Ammon's horn (tissue), 1 donor: ENCODE data around the gene IL4I1.

ENCODE experiments used
- DNase-seq: peaks from one replicate; pipeline ENCODE4 v3.0.0-alpha.2; 2016; ENCODE audit warnings: low spot score

IL4I1 gene

DNA sequence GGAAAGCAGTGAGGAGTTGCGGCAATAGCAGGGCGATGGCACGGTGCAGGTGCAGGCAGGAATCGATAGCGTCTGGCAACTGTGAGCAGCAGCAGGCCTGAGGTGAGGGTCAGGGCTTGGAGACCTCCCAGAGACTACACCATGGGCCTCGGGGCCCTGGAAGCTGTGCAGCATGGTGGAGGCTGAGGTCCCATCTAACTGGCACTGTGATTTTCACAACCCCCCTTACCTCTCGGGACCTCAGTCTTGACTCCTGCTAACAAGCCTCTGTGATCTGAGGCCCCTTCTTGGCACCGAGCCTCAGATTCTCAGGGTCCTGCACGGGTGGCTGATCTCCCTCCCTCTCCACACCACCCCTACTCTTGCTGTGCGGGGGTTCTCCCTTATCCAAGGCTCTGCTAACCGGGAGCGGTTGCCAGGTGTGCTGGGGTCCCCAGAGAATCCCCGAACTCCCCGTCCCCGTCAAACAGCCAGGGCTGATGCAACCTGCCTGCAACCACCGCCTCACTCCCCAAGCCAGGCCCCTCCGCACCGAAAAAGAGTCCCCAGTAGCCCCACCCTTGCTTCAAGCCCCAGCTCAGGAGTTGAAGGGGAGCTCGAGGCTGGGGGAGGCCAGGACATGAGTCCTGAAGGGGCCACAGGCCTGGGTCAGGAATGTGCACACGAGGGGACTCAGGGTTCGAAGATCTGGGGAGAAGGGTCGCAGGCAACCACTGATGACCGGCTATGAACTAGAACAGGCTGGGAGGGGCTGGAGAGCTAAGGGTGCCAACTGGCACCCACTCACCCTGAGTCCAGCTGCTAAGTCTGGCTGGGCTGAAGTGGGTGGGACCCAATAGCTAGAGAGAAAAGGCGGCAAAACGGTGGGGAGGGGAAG lies 27.6 kb upstream of the IL4I1 start:
- no peak for DNase-seq

DNA sequence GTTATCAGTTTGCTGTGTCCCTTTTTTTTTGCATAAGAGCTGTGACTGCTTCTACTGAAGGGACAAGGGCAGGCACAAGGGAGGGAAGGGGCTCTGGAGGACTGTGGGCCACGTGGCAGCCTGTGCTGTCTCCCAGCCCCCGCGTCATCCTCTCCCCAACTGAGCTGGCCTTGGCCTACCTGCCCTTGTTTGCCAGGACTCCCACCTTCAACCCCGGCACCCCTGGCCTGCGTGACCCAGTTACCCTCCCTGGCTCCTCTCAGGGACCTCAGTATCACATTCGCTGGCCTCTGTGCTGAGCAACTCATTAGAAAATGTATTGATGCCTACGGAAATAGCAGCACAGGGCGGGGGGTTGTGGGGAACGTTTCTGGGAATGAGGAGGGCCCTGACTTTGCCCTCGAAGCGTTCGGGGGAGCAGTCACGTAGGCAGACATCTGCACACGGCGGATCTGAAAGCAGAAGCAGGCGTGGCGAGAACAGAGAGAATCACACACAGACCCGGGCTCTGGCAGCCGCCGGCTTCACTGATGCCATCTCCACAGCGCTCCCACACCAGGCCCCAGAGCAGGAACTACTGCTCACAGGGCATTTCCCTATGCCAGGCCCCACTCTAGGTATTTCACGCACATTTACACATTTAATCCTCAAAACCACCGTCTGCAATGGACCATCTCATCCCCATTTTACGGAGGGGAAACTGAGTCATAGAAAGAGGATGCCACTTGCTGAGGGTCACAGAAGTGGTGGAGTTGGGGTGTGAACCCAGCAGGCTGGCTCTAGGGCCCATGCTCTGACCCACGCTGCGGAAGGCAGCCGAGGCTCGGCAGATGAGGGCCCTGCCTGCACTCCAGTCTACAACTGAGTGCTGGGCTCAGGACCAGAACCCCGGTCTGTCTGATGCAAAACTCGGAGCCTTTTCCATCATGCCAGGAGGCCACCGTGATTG lies 26.6 kb upstream of the IL4I1 start:
- peak; percentile 57 for DNase-seq

DNA sequence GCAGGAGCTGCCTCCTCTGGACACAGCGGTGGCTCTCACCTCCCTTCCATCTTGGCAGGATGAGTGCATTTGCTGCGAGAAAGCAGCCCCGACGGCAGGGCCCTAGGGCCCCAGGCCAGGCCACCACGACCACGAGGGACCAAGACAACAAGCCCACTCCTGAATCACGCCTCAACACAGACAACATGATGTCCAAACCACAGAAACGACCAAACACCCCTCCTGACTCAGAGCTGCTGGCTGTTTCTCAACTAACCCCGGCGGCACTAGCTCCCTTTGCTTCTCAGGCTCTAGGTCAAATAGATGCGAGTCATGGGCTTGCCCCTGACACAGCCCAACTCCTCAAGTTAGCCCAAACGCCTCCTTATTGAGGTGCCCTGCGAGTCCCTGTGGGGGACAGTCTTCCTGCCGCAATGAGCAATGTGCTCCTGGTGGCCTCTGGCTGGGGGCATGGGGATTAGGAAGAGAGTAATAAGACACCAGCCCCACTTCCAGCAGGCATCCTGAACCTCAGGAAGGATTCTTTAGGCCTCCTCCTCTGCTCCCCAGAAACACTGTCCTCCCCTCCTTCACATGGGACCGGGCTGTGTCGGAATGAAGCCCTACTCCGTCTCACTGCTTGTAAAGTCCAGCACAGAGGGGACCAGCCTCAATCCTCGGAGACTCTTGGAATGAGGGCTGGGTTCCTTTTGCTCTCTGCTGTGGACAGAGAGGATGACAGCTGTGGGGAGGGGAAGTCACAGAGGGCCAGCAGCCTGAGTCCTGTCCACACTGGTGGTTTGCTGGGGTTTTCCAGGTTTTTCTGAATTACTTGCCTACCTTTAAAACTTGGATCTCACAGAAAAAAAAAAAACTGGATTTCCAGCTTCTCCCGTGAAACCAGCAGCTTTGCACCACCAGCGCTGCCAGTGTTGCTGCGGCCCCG lies 25.4 kb upstream of the IL4I1 start:
- DNase-seq: no peak

GRCh38 chr19:49920624-49921363 lies 24.1 kb upstream of the IL4I1 start:
- DNase-seq: no peak

GRCh38 chr19:49918089-49918488 lies 21.4 kb upstream of the IL4I1 start:
- no peak for DNase-seq

DNA sequence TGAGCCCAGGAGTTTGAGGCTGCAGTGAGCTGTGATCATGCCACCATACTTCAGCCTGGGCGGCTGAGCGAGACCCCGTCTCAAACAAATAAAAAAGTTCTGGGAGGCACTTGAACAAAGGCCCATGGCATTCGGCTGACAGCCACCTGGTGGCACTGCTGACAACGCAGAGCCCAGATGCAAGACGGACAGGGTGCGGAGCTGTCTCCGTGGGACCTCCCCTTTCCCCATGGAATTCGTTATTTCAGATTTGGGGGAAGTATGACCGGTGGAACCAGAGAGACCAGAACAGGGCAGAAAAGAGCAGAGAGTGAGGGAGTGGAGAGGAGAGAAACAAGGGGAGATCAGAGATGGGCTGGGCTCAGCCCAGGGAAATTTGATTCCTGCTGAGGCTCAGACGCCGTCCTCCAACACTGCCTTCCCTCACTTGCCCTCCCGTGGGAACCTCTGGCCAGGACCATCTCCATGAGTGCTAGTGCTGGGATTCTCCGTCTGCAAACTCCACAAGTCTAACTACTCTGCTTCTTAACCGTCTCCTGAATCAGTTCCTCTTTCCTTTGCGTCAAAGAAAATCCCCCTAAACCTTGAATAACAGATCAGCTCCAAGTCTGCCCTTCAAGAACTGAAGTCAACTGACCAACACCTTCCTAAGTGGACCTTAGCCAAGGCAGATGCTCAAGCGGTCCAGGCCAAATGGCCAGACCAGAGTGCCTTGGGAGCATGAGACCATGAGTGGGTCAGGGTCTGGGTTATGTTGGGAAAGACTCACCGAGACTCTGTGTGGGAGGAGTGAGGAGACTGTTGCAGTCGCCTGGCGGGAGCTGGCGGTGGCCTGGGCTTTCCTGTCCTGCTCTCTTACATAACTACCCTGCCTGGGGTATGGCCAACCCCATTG lies 20.4 kb upstream of the IL4I1 start:
- DNase-seq: peak; percentile 52

DNA sequence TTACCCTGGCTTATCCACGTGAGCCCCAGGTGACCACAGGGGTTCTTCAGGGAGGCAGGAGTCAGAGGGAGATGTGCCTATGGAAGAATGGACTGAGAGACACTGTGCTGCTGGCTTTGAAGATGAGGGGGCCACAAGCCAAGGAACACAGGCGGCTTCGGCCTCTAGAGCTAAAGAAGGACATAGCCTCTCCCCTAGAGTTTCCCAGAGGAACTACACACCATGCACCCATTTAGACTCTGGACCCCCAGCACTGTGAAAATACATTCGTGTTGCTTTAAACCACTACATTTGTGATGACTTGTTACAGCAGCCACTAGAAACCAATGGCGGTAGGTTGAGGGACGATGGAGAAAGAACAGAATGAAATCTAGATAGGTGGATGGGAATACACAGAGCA lies 18.6 kb upstream of the IL4I1 start:
- DNase-seq: no peak

DNA sequence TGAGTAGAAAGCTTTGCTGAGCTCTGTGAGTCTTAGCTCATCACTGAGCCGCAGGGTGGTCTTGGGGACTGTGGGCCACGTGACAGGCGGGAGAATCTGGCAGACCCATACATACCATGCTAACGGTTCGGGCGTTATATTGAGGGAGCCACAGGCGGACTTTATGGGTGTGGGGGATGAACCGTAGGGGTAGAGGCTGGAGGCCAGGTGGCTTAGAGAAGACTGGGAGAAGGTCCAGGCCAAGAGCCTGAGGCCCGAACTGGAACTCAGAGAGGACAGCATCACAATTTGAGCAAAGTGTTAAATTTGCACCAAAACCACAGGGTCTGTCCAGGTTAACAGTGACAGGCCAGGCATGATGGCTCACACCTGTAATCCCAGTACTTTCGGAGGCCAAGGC lies 17.0 kb upstream of the IL4I1 start:
- DNase-seq: no peak

- no peak for DNase-seq
Observed at GRCh38 chr19:49912965-49913685, 16.4 kb upstream of the IL4I1 start.

DNA sequence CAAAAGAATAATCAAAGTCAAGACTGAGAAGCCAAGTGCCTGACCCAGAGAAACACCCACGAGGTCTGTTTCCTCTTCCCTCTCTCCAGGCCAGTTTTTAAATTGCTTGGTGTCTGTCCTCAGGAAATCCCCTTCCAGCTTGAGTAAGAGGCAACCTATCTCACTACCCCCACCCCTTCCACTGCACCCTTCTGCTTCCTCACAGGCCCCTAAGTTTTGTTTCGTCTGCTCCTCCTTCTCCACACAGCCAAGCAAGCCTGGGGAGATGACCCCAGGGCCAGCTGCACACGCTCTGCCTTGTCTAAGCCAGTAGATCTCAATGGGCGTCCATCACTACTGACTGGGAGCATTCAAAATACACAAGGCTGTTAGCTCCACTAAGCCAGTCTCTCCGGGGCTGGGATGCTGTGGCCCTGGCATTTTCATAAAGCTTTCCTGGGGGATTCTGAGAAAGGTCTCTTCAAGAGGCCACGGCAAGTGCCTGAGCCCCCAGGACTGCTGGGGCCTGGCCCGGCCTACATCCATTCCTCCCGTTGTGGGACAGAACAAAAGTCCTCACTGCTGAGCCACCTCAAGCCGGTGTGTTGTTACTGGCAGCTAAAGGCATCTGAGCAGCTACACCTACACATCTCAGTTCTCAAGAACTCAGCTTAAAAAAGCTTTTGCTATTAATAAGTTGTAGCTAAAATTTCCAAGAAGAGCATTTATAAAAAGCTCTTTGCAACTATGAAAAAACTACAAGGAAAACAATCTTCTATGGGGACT lies 14.9 kb upstream of the IL4I1 start:
- DNase-seq: peak; percentile 64

DNA sequence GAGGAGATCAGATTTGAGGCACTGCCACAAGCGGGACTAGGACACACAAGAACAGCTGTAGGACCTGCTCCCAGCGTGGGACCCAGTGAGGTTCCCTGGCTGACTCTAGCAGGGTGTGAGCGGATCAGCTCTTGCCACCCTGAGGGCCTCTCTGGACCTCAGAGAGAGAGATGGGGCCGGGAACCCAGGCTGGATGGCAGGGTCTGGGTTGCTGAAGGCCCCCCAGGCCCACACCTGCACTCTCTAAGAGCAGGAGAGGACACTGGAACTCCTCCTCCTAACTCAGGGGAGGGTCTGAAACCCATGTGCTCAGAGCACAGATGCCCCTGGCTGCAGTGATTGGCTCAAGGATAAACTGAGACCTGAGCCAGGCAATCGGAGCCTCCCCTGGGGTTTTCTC lies 13.5 kb upstream of the IL4I1 start:
- no peak for DNase-seq

DNA sequence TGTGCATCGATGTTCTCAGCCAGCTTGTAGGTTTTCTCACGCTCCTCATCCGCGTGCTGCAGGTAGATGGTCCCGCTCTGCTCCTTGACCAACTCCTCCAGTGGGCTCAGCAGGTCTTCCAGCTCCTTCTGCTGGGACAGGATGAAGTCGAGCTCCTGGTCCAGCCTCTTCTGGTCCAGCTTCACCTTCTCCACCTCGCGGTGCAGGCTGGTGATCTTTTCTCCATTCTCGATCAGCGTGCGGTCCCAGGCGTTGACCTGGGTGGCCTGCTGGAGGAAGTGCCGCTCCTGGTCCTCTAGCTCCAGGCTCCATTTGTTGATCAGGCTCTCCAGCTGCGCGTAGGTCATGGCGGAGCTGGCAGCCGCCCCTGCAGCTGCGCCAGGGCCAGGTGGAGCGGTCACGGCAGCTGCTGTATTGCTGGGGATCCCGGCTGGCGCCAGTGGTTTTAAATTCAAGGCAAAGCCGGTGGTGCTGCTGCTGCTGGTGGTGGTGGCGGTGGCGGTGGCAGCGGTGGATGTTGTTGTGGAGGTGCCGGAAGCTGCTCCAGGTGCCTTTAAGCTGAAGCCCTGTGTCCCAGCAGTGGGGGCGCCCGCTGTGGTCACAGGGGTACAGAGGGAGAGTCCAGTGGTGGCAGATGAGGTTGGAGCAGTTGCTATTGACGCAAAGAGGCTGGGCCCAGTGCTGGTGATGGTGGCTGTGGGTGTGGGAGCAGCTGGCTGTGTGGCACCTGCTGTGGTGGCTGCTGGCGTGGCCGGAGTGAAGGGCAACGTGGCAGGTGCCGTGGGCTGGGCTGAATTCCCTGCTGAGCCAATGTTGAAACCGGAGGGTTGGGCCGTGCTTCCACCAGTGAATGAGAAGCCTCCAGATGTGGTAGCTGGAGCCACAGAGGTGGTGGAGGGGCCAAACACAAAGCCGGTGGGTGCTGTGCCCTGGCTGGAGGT lies 12.1 kb upstream of the IL4I1 start:
- no peak for DNase-seq

DNA sequence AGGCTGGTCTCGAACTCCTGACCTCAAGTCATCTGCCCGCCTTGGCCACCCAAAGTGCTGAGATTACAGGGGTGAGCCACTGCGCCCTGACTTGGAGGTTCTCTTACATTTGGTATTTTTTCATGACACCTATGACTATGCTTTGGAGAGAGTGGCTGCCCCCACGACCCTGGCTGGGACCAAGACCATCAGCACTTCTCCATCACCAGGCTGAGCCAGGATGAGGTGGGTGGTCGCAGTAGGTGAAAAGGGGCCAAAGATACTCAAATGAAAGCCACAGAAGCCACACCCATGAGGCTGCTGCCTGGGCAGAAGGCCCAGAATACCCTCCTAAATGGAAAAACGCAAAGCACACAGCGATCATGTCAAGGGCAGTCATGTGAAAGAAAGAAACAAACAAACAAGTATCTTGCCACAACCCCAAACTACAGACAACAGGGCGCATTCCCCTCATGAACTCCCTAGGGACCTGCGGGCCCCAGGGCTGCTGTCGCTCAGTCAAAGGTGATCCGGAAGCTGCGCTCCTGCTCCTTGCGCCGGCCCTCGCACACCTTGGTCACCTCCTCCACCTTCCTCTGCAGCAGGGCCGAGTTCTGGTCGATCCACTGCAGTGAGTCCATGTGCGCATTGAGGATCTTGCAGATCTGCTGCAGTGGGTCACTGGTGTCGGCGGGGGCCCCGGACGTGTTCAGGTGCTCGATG lies 11.2 kb upstream of the IL4I1 start:
- no peak for DNase-seq

- peak; percentile 58 for DNase-seq
Observed at GRCh38 chr19:49906879-49907564, 10.3 kb upstream of the IL4I1 start.

DNA sequence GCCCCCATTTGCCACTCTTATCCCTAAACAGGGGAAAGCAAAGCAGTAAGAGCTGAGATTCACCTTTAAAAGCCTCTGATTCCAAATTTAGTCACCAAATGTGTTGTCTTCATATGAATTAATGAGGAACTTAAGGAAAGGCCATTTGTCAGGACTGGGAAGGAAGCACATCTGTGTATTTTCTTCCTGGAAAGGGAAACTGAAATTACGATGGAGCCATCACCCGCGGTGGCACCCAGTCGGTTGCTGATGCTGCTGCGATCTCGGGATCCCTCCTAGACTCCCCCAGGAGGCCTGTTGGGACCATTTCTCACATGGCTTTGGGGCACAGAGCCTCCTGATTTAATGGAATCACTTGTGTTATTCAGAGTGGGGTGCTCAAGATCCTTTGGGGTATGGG lies 7.4 kb upstream of the IL4I1 start:
- no peak for DNase-seq

- DNase-seq: no peak
Observed at GRCh38 chr19:49895566-49896297, 955 bp downstream of the IL4I1 start.
